Immature natural killer cell (primary cell): ENCODE measurements around the gene NOP10. TPM values are rescaled to one million over a fixed set of nuclear protein-coding genes. Genes with fewer than 3 reads are reported as not detected.

Experiments
- DNase-seq, 3 donors: peaks; one replicate each; pipeline ENCODE4 v3.0.0; 2022; ENCODE audit warnings: mixed read lengths in 1 of 3
- H3K27ac Mint-ChIP-seq, 6 donors: one replicate each; pipeline ENCODE4 v1.8.0; 2020; ENCODE audit warnings: mixed read lengths in 6 of 6, mild to moderate bottlenecking in 5 of 6, inconsistent platforms in 4 of 6, moderate library complexity in 3 of 6
- H3K27me3 Mint-ChIP-seq, 3 donors: one replicate each; pipeline ENCODE4 v1.8.0; 2020 to 2021; ENCODE audit warnings: low read depth in 3 of 3, mild to moderate bottlenecking in 3 of 3, mixed read lengths in 3 of 3, moderate library complexity in 3 of 3, inconsistent platforms in 1 of 3
- H3K36me3 Mint-ChIP-seq, 3 donors: one replicate each; pipeline ENCODE4 v1.8.0; 2020; ENCODE audit warnings: mixed read lengths in 3 of 3, inconsistent platforms in 2 of 3, mild to moderate bottlenecking in 2 of 3
- H3K4me1 Mint-ChIP-seq, 2 donors: one replicate each; pipeline ENCODE4 v1.8.0; 2020; ENCODE audit warnings: inconsistent platforms in 2 of 2, mild to moderate bottlenecking in 2 of 2, mixed read lengths in 2 of 2, moderate library complexity in 1 of 2
- H3K4me3 Mint-ChIP-seq, 5 donors: one replicate each; pipeline ENCODE4 v1.8.0; 2020; ENCODE audit warnings: mild to moderate bottlenecking in 5 of 5, mixed read lengths in 5 of 5, inconsistent platforms in 3 of 5, moderate library complexity in 3 of 5
- H3K9me3 Mint-ChIP-seq, 6 donors: one replicate each; pipeline ENCODE4 v1.8.0; 2020; ENCODE audit warnings: mild to moderate bottlenecking in 6 of 6, mixed read lengths in 6 of 6, inconsistent platforms in 4 of 6, moderate library complexity in 3 of 6
- polyA plus RNA-seq, 3 donors: library from polyadenylated mRNA; unstranded; fragments of 300-500 nt; fragmentation: Illumina TruSeq; gene quantifications; one replicate each; pipeline ENCODE4 v1.2.3, GENCODE V29; 2021

NOP10 gene
- polyA plus RNA-seq, 3 donors from 2014 or later, result 350 to 457 (median 379) TPM

GRCh38 chr15:34334672-34335071, 8.3 kb downstream of the NOP10 start:
- DNase-seq, result no peak
- Mint-ChIP-seq H3K27ac (peak overlapping the region; percentile 84 to 96 (median 92)), H3K36me3 (no peaks in the 10 kb centered on the region), H3K27me3 (peaks cover 5 to 11% (median 5%) of the 10 kb centered on the region in 3 donors), H3K9me3 (no peaks in the 10 kb centered on the region), H3K4me1 (peaks cover 62 to 77% of the 10 kb centered on the region in 2 donors), H3K4me3 (peak overlapping the region; percentile 97 to 99 (median 98))

- DNase-seq, result no peak
- Mint-ChIP-seq H3K27ac (peak overlapping the region in 3 of 6 donors; percentile 67 to 72 (median 72)), H3K27me3 (peaks cover 5 to 11% (median 5%) of the 10 kb centered on the region in 3 donors), H3K4me1 (peaks cover 75 to 95% of the 10 kb centered on the region in 2 donors), H3K4me3 (peak overlapping the region in 4 of 5 donors; percentile 13 to 56 (median 34)), H3K36me3 (no peaks in the 10 kb centered on the region), H3K9me3 (no peaks in the 10 kb centered on the region)
These were observed 10.3 kb downstream of the NOP10 start for GRCh38 chr15:34332553-34333120.

GRCh38 chr15:34331809-34332208, 11.1 kb downstream of the NOP10 start:
- peaks cover 71 to 91% of the 10 kb centered on the region in 2 donors for H3K4me1 Mint-ChIP-seq
- peak overlapping the region; percentile 4 to 72 (median 47) for H3K27ac Mint-ChIP-seq
- peak overlapping the region; percentile 13 to 56 (median 41) for H3K4me3 Mint-ChIP-seq
- DNase-seq, result peak; percentile 63 to 72 (median 68)
- H3K27me3 Mint-ChIP-seq, result peaks cover 0 to 6% (median under 1%) of the 10 kb centered on the region in 3 donors
- H3K9me3 Mint-ChIP-seq, result no peaks in the 10 kb centered on the region
- no peaks in the 10 kb centered on the region for H3K36me3 Mint-ChIP-seq

- peaks cover 56 to 84% of the 10 kb centered on the region in 2 donors for H3K4me1 Mint-ChIP-seq
- H3K27ac Mint-ChIP-seq, result no peak overlapping the region
- no peaks in the 10 kb centered on the region for H3K36me3 Mint-ChIP-seq
- DNase-seq, result no peak
- H3K27me3 Mint-ChIP-seq, result peaks cover 0 to 6% (median 0%) of the 10 kb centered on the region in 3 donors
- H3K4me3 Mint-ChIP-seq, result no peak overlapping the region
- H3K9me3 Mint-ChIP-seq, result no peaks in the 10 kb centered on the region
These were observed 12.7 kb downstream of the NOP10 start for GRCh38 chr15:34330279-34330678.

DNA sequence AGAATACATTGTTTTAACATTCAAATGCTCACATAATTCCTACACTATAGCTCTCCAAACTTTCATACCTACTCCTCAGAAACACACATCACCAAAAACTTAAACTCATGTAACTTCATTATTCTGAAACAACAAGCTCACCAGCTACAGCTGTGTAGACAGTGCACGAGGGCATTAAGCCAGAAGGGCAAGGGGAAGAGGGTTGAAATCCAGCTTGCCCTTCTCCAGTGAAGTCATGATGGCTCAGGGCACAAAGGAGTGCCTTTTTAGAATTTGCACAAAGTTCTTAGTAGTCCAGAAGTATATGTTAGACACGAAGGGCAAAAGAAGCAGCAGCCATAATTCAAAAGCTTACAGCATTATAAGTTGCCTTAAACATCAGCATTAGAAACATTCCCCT, 13.9 kb downstream of the NOP10 start:
- no peaks in the 10 kb centered on the region for H3K36me3 Mint-ChIP-seq
- peak overlapping the region in 2 of 6 donors; percentile 41 to 73 for H3K27ac Mint-ChIP-seq
- no peaks in the 10 kb centered on the region for H3K9me3 Mint-ChIP-seq
- H3K27me3 Mint-ChIP-seq, result peaks cover 0 to 5% (median 0%) of the 10 kb centered on the region in 3 donors
- DNase-seq, result no peak
- no peak overlapping the region for H3K4me3 Mint-ChIP-seq
- peaks cover 44 to 71% of the 10 kb centered on the region in 2 donors for H3K4me1 Mint-ChIP-seq

- Mint-ChIP-seq H3K36me3 (no peaks in the 10 kb centered on the region), H3K9me3 (no peaks in the 10 kb centered on the region)
These were observed 15.0 kb downstream of the NOP10 start for GRCh38 chr15:34327906-34328305.

GRCh38 chr15:34325368-34325767, 17.6 kb downstream of the NOP10 start:
- Mint-ChIP-seq H3K4me1 (peaks cover 17 to 38% of the 10 kb centered on the region in 2 donors), H3K36me3 (peaks cover 0 to 4% (median 0%) of the 10 kb centered on the region in 3 donors), H3K9me3 (no peaks in the 10 kb centered on the region), H3K4me3 (no peak overlapping the region), H3K27ac (no peak overlapping the region), H3K27me3 (peaks cover 0 to 4% (median 0%) of the 10 kb centered on the region in 3 donors)
- no peak for DNase-seq

More at GRCh38 chr15:34327906-34328305, 15.0 kb downstream of the NOP10 start:
- Mint-ChIP-seq H3K27me3 (peaks cover 0 to 3% (median 0%) of the 10 kb centered on the region in 3 donors), H3K4me1 (peaks cover 37 to 60% of the 10 kb centered on the region in 2 donors), H3K27ac (peak overlapping the region in 2 of 6 donors; percentile 40 to 55), H3K4me3 (peak overlapping the region in 3 of 5 donors; percentile 8 to 36 (median 10))
- no peak for DNase-seq

DNA sequence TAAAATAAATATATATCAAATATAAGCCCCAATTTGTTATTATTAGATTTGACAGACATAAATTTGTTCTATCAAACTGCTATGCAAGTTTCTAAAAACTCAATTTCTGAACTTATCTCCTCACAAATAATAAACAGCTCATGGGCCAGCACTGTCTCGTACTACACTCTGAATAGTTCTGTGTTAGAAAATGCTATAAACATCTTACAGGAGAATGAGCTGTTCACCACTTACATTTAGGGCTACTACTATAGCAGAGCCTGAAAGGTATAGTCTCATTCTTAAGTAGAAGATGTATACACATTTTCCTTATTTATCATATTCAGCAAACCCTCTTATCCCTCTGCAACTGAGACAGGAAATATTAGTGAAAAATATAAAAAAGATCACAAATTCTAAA, 18.0 kb downstream of the NOP10 start:
- Mint-ChIP-seq H3K9me3 (no peaks in the 10 kb centered on the region), H3K4me3 (no peak overlapping the region)

GRCh38 chr15:34323217-34323616, 19.7 kb downstream of the NOP10 start:
- peaks cover 17 to 31% of the 10 kb centered on the region in 2 donors for H3K4me1 Mint-ChIP-seq
- no peak for DNase-seq
- peaks cover 0 to 4% (median 0%) of the 10 kb centered on the region in 3 donors for H3K36me3 Mint-ChIP-seq
- peaks cover 0 to 4% (median 0%) of the 10 kb centered on the region in 3 donors for H3K27me3 Mint-ChIP-seq
- H3K9me3 Mint-ChIP-seq, result no peaks in the 10 kb centered on the region
- no peak overlapping the region for H3K4me3 Mint-ChIP-seq
- no peak overlapping the region for H3K27ac Mint-ChIP-seq

More for the DNA sequence above, 18.0 kb downstream of the NOP10 start:
- Mint-ChIP-seq H3K27me3 (peaks cover 0 to 4% (median 0%) of the 10 kb centered on the region in 3 donors), H3K36me3 (peaks cover 0 to 4% (median 0%) of the 10 kb centered on the region in 3 donors), H3K27ac (no peak overlapping the region), H3K4me1 (peaks cover 15 to 38% of the 10 kb centered on the region in 2 donors)
- DNase-seq, result no peak

- Mint-ChIP-seq H3K9me3 (no peaks in the 10 kb centered on the region), H3K4me1 (peaks cover 27 to 51% of the 10 kb centered on the region in 2 donors), H3K36me3 (peaks cover 5 to 11% (median 10%) of the 10 kb centered on the region in 3 donors), H3K27ac (peak overlapping the region; percentile 67 to 90 (median 78)), H3K4me3 (peak overlapping the region; percentile 85 to 97 (median 94)), H3K27me3 (peaks cover 0 to 1% (median 0%) of the 10 kb centered on the region in 3 donors)
- DNase-seq, result no peak
These were observed 24.5 kb downstream of the NOP10 start for GRCh38 chr15:34318277-34319079.

DNA sequence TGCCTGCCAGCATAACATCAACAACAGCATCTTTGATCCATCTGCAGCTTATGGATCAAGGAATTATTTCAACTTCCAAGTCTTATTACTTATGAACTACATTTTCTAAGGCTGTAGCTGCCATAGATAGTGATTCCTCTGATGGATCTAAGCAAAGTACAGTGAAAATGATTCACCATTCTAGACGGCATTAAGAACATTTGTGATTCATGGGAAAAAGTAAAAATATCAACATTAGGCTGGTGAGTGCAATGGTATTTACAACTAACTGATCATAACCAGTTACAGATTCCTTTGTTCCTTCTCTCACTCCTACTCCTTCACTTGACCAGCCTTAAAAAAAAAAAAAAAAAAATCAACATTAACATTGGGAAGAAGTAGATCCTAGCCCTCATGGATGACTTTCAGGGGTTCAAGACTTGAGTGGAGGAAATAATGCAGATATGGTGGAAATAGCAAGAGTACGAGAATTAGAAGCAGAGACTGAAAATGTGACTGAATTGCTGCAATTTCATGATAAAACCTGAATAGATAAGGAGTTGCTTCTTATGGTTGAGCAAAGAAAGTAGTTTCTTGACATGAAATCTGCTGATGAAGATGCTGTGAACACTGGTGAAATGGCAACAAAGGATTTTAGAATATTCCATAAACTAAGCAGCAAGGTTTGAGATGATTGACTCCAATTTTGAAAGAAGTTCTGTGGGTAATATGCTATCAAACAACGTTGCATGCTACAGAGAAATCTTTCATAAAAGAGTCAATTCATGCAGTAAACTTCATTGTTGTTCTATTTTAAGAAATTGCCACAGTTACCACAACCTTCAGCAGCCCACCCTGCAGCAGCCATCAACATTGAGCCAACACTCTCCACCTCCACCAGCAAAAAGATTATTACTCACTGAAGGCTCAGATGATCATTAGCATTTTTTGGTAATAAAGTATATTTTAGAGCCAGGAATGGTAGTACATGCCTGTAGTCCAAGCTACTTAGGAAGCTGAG, 28.1 kb downstream of the NOP10 start:
- H3K4me3 Mint-ChIP-seq, result peak overlapping the region in 1 of 5 donors; percentile 6
- H3K27me3 Mint-ChIP-seq, result no peaks in the 10 kb centered on the region
- H3K9me3 Mint-ChIP-seq, result no peaks in the 10 kb centered on the region
- no peak overlapping the region for H3K27ac Mint-ChIP-seq
- H3K4me1 Mint-ChIP-seq, result peaks cover 29 to 64% of the 10 kb centered on the region in 2 donors
- DNase-seq, result no peak
- peaks cover 7 to 10% (median 8%) of the 10 kb centered on the region in 3 donors for H3K36me3 Mint-ChIP-seq

- peaks cover 9 to 42% of the 10 kb centered on the region in 2 donors for H3K4me1 Mint-ChIP-seq
- no peaks in the 10 kb centered on the region for H3K9me3 Mint-ChIP-seq
- no peaks in the 10 kb centered on the region for H3K27me3 Mint-ChIP-seq
- no peak for DNase-seq
- peaks cover 7 to 10% (median 8%) of the 10 kb centered on the region in 3 donors for H3K36me3 Mint-ChIP-seq
- H3K27ac Mint-ChIP-seq, result peak overlapping the region in 1 of 6 donors; percentile 6
- no peak overlapping the region for H3K4me3 Mint-ChIP-seq
These were observed 31.4 kb downstream of the NOP10 start for GRCh38 chr15:34311563-34311962.

DNA sequence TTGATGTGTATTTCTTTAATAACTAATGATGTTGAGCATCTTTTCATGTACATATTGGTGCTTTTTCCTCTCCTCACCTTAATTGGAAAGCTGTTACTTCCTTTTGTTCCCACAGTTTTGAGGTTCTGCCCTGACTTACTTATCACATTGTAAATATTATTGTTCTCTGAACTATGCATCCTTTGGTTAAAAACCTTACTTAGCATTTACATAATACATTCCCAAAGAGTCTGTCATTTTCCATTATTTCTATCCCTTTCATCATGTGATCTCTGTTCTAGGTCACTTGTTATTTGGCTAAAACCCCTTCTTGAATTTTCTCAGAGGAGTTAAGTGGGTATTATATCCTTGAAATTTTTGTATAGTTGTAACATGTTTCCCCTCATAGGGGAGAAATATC, 38.3 kb downstream of the NOP10 start:
- no peaks in the 10 kb centered on the region for H3K9me3 Mint-ChIP-seq
- peaks cover 0 to 4% (median 0%) of the 10 kb centered on the region in 3 donors for H3K36me3 Mint-ChIP-seq
- H3K27me3 Mint-ChIP-seq, result peaks cover 0 to 2% (median 0%) of the 10 kb centered on the region in 3 donors
- H3K27ac Mint-ChIP-seq, result peak overlapping the region in 2 of 6 donors; percentile 1 to 5
- H3K4me3 Mint-ChIP-seq, result no peak overlapping the region
- H3K4me1 Mint-ChIP-seq, result peaks cover 5 to 27% of the 10 kb centered on the region in 2 donors
- no peak for DNase-seq
